Neural cell (in vitro differentiated cells): Measurements from ENCODE around the gene GRIN1. TPM values are rescaled to one million over a fixed set of nuclear protein-coding genes. Genes with fewer than 3 reads are reported as not detected.

ENCODE experiments used
- H2AFZ ChIP-seq: fragments of 200-600, 300-800 bp; sonication (generic), shearing (Covaris generic); 2 replicates; pipeline ENCODE4 v1.6.0; 2014; ENCODE audit warnings: low read depth, mild to moderate bottlenecking, antibody characterized with exemption, low read length, moderate library complexity
- H3F3A ChIP-seq: fragments of 200-600 bp; shearing (Covaris generic); 2 replicates; pipeline ENCODE4 v1.6.1; 2016; ENCODE audit warnings: mild to moderate bottlenecking, moderate library complexity, mixed read lengths, antibody characterized with exemption, low read length; ENCODE audit not compliant: insufficient read depth, poor library complexity, severe bottlenecking
- H3K27ac ChIP-seq: fragments of 200-600, 300-800 bp; sonication (generic), shearing (Covaris generic); 2 replicates; pipeline ENCODE4 v1.5.1; 2014; ENCODE audit warnings: mild to moderate bottlenecking, low read length, moderate library complexity
- H3K27me3 ChIP-seq: fragments of 300-800, 200-600 bp; sonication (generic), shearing (Covaris generic); 2 replicates; pipeline ENCODE4 v1.6.0; 2014; ENCODE audit warnings: mild to moderate bottlenecking, low read depth, low read length, moderate library complexity; ENCODE audit not compliant: insufficient read depth
- H3K36me3 ChIP-seq: fragments of 300-800, 200-600 bp; sonication (generic), shearing (Covaris generic); 2 replicates; pipeline ENCODE4 v1.5.1; 2014; ENCODE audit warnings: mild to moderate bottlenecking, antibody characterized with exemption, low read length, moderate library complexity; ENCODE audit not compliant: insufficient read depth
- H3K4me2 ChIP-seq: fragments of 300-800, 200-600 bp; sonication (generic), shearing (Covaris generic); 2 replicates; pipeline ENCODE4 v1.6.0; 2014; ENCODE audit warnings: mild to moderate bottlenecking, low read length
- H3K4me3 ChIP-seq: fragments of 300-800, 200-600 bp; sonication (generic), shearing (Covaris generic); 2 replicates; pipeline ENCODE4 v1.5.1; 2014; ENCODE audit warnings: mild to moderate bottlenecking, low read length, moderate library complexity
- H3K79me2 ChIP-seq: fragments of 200-600 bp; shearing (Covaris generic); replicated peaks from 2 replicates; pipeline ENCODE4 v1.6.0; 2014; ENCODE audit warnings: mild to moderate bottlenecking, low read length, moderate library complexity; ENCODE audit not compliant: insufficient read depth
- H3K9ac ChIP-seq: fragments of 300-800, 200-600 bp; sonication (generic), shearing (Covaris generic); 2 replicates; pipeline ENCODE4 v1.6.1; 2016; ENCODE audit warnings: mild to moderate bottlenecking, low read length, mixed read lengths
- H3K9me2 ChIP-seq: fragments of 200-600 bp; shearing (Covaris generic); 2 replicates; pipeline ENCODE4 v1.6.1; 2016; ENCODE audit warnings: mild to moderate bottlenecking, low read length, mixed read lengths; ENCODE audit not compliant: insufficient read depth
- H3K9me3 ChIP-seq: fragments of 200-600, 300-800 bp; sonication (generic), shearing (Covaris generic); 2 replicates; pipeline ENCODE4 v1.6.1; 2016; ENCODE audit warnings: mild to moderate bottlenecking, mixed run types, low read length, moderate library complexity, mixed read lengths
- H4K20me1 ChIP-seq: fragments of 200-600 bp; shearing (Covaris generic); 2 replicates; pipeline ENCODE4 v1.6.1; 2016; ENCODE audit warnings: mild to moderate bottlenecking, mixed run types; ENCODE audit not compliant: insufficient read depth
- CTCF ChIP-seq: fragments of 450-650 bp; IDR thresholded peaks from 2 replicates; pipeline ENCODE4 v1.5.1; 2014; ENCODE audit warnings: antibody characterized with exemption, mild to moderate bottlenecking, moderate library complexity; ENCODE audit not compliant: poor library complexity, severe bottlenecking
- EP300 ChIP-seq: fragments of 450-650 bp; conservative IDR thresholded peaks from 2 replicates; pipeline ENCODE4 v1.6.1; 2014; ENCODE audit warnings: antibody characterized with exemption, mild to moderate bottlenecking, moderate library complexity; ENCODE audit not compliant: poor library complexity, severe bottlenecking
- EZH2 ChIP-seq: fragments of 200-600, 300-800 bp; shearing (Covaris generic), sonication (generic); IDR thresholded peaks from 2 replicates; pipeline ENCODE4 v1.6.1; 2014; ENCODE audit warnings: antibody characterized with exemption, low read length, borderline replicate concordance, mild to moderate bottlenecking; ENCODE audit not compliant: insufficient read depth, poor library complexity, severe bottlenecking
- MXI1 ChIP-seq: fragments of 450-650 bp; conservative IDR thresholded peaks from 2 replicates; pipeline ENCODE4 v1.6.1; 2014; ENCODE audit warnings: antibody characterized with exemption, mild to moderate bottlenecking; ENCODE audit not compliant: poor library complexity, severe bottlenecking
- POLR2AphosphoS5 ChIP-seq: IDR thresholded peaks from 2 replicates; pipeline ENCODE4 v1.6.1; 2012
- RAD21 ChIP-seq: fragments of 450-650 bp; conservative IDR thresholded peaks from 2 replicates; pipeline ENCODE4 v1.6.1; 2014; ENCODE audit warnings: antibody characterized with exemption, mild to moderate bottlenecking, moderate library complexity
- REST ChIP-seq: IDR thresholded peaks from 2 replicates; pipeline ENCODE4 v1.6.1; 2012; ENCODE audit warnings: borderline replicate concordance
- SMC3 ChIP-seq: fragments of 450-650 bp; conservative IDR thresholded peaks from 2 replicates; pipeline ENCODE4 v1.6.1; 2014; ENCODE audit warnings: antibody characterized with exemption, mild to moderate bottlenecking, moderate library complexity; ENCODE audit not compliant: poor library complexity
- TAF1 ChIP-seq: IDR thresholded peaks from 2 replicates; pipeline ENCODE4 v1.6.1; 2012; ENCODE audit warnings: low read depth
- polyA plus RNA-seq: library from polyadenylated mRNA; depleted of rRNA; stranded (reverse); fragments of >200 nt; gene quantifications from 2 replicates; pipeline ENCODE4 v1.2.3, GENCODE V29; 2014

GRIN1 gene
- polyA plus RNA-seq, 1 donor from 2014 or later: 0.58 TPM

GRCh38 chr9:137212520-137212919 is 73.6 kb downstream of the GRIN1 start:
- no peaks in the 10 kb centered on the region for H3K9me2 ChIP-seq
- H3K4me2 ChIP-seq: no peak overlapping the region
- TF ChIP-seq EZH2 (no peak), EP300 (no peak), TAF1 (no peak), POLR2AphosphoS5 (no peak), MXI1 (no peak), SMC3 (no peak), RAD21 (no peak), CTCF (no peak), REST (no peak)
- no peak overlapping the region for H3K4me3 ChIP-seq
- H3K79me2 ChIP-seq: no peaks in the 10 kb centered on the region
- H3K36me3 ChIP-seq: no peaks in the 10 kb centered on the region
- no peak overlapping the region for H3K27ac ChIP-seq
- H3F3A ChIP-seq: no peaks in the 10 kb centered on the region
- H3K27me3 ChIP-seq: no peaks in the 10 kb centered on the region
- H3K9ac ChIP-seq: no peak overlapping the region
- no peak overlapping the region for H2AFZ ChIP-seq
- no peaks in the 10 kb centered on the region for H3K9me3 ChIP-seq
- no peaks in the 10 kb centered on the region for H4K20me1 ChIP-seq

DNA sequence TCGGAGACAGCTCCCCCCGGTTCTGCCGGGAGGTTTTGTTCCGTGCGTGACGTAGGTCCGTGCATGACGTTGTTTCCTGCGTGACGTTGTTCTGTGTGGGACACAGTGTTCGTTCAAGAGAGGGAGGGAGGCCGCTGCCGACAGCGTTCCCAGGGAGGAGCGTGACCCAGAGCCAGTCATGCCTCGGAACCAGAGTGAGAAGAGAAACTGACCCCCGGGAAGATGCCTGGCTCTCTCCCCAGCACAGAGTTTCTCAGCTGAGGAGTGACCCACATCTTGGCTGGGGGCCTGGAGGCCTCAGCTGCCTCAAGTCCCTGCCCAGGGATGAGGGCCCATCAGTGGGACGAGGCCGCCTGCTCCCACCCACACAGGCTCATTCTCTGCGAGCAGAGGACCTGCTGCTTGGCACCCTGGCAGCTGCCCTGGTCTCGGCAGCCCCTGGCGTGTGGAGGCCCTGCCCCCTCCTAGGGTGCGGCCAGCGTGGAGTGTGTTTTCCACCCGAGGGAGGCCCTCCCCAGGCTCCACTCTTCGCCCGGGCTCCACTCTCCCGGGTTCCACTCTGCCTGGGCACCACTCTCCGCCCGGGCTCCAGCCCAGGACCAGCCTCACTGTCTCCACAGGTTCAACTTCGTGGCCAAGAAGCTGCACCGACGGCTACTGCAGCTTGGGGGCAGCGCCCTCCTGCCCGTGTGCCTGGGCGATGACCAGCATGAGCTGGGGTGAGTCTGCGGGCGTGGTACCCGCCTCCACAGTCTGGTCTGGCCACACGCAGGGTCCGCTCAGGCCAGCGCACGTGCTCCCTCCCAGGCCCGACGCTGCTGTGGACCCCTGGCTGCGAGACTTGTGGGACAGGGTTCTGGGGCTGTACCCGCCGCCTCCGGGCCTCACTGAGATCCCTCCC is 74.5 kb downstream of the GRIN1 start:
- Histone ChIP-seq H3K27ac (no peak overlapping the region), H3K4me3 (no peak overlapping the region), H3K79me2 (no peaks in the 10 kb centered on the region), H3F3A (no peaks in the 10 kb centered on the region), H3K9me3 (no peaks in the 10 kb centered on the region), H3K9ac (no peak overlapping the region), H4K20me1 (no peaks in the 10 kb centered on the region), H3K9me2 (no peaks in the 10 kb centered on the region), H2AFZ (no peak overlapping the region), H3K27me3 (no peaks in the 10 kb centered on the region), H3K36me3 (no peaks in the 10 kb centered on the region), H3K4me2 (no peak overlapping the region)
- no peak for TF ChIP-seq SMC3
- TF ChIP-seq EP300: no peak
- TF ChIP-seq RAD21: no peak
- TF ChIP-seq CTCF: no peak
